ENCODE data around the gene SEC24D. TPM values are rescaled to one million over a fixed set of nuclear protein-coding genes. Genes with fewer than 3 reads are reported as not detected.

SEC24D gene
- total and polyA plus RNA-seq, 2 of the 8 experiments (the other 6 are each of a cell fraction or from before 2014, with no cell fraction given) = 28.9 to 91.6 TPM

DNA sequence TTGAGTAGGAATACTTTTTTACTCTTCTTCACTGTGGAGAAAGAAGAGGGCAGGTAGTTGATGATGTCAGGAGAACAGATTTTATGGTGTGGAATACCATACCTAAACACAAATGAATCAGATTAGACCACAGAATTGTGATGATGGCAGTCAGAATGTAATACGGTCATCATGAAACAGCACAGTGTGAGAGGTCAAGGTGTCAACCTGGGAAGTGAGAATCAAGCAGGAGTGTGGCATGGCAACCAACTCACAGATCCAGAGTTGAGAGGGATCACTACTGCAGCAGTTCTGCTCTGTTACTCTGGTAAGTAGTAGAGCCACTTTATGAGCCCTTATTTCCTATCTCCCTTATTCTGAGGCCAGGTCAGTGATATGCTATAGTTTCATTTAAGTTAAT lies 123.1 kb downstream of the SEC24D start:
- H3K27me3 ChIP-seq (replicated peaks in 1 of 4; ENCODE audit: control insufficient read depth in 3 of 4, extremely low read depth in 1 of 4, insufficient read depth in 3 of 4, low read length in 3 of 4) = peaks cover 0 to 1% (median 0%) of the 10 kb centered on the region in 4 experiments; a peak in 1 of 7 replicates
- no peak overlapping the region for H2BK120ac ChIP-seq (replicated peaks; ENCODE audit: low read depth, low read length)
- no peaks in the 10 kb centered on the region for H3K79me2 ChIP-seq (ENCODE audit: control insufficient read depth in 1 of 2, insufficient read depth in 2 of 2, low read length in 2 of 2)
- no peak overlapping the region for H3K4me3 ChIP-seq (ENCODE audit: extremely low read depth in 1 of 4, insufficient read depth in 2 of 4, low read depth in 3 of 4, low read length in 4 of 4)
- H3K36me3 ChIP-seq (ENCODE audit: control insufficient read depth in 2 of 4, insufficient read depth in 4 of 4, low read length in 3 of 4) = peaks cover 0 to 23% (median 11%) of the 10 kb centered on the region in 4 experiments; a peak in 7 of 8 replicates
- no peaks in the 10 kb centered on the region for H3K4me1 ChIP-seq (replicated peaks in 1 of 4; ENCODE audit: control insufficient read depth in 3 of 4, insufficient read depth in 4 of 4, low read length in 3 of 4)
- H2BK20ac ChIP-seq (ENCODE audit: low read length) = no peak overlapping the region
- DNase-seq (ENCODE audit: low read depth in 1 of 2, low spot score in 2 of 2) = no peak
- no peak overlapping the region for H2AK5ac ChIP-seq (ENCODE audit: low read depth, low read length)
- H3K23ac ChIP-seq (ENCODE audit: insufficient read length) = no peak overlapping the region
- H3K79me1 ChIP-seq (ENCODE audit: low read depth, low read length) = no peaks in the 10 kb centered on the region
- no peak overlapping the region for H3K4ac ChIP-seq (replicated peaks; ENCODE audit: insufficient read length, low read depth, low read length)
- no peaks in the 10 kb centered on the region for H3K9me3 ChIP-seq (ENCODE audit: insufficient read depth in 2 of 2, low read depth in 1 of 2, low read length in 1 of 2)
- FAIRE-seq = no peak
- no peaks in the 10 kb centered on the region for H4K20me1 ChIP-seq (replicated peaks in 1 of 2; ENCODE audit: control insufficient read depth in 1 of 2, insufficient read depth in 2 of 2, low read length in 2 of 2)
- no peak overlapping the region for H2BK12ac ChIP-seq (ENCODE audit: low read depth, low read length)
- H3K14ac ChIP-seq (ENCODE audit: insufficient read length) = no peak overlapping the region
- no peak overlapping the region for H4K5ac ChIP-seq (ENCODE audit: insufficient read length, low read depth, low read length)
- no peak overlapping the region for H3K18ac ChIP-seq (ENCODE audit: extremely low read depth, low read length)
- H2BK15ac ChIP-seq (ENCODE audit: low read length) = no peak overlapping the region
- POLR2A ChIA-PET (ENCODE audit: partially characterized antibody) = no interaction called here
- no peak overlapping the region for H3K4me2 ChIP-seq (ENCODE audit: insufficient read depth in 1 of 2, low read depth in 2 of 2, low read length in 2 of 2)
- H3K9ac ChIP-seq (replicated peaks in 1 of 4; ENCODE audit: extremely low read depth in 1 of 4, low read depth in 3 of 4, low read length in 3 of 4) = no peak overlapping the region
- H2BK5ac ChIP-seq (ENCODE audit: low read depth, low read length) = no peak overlapping the region
- CTCF ChIA-PET (ENCODE audit: partially characterized antibody) = interaction anchor here (0.7 kb wide), 1 partner anchor 104 kb away, joined by 3 read pairs; no protein-coding TSS in a partner anchor
- no peak overlapping the region for H3K56ac ChIP-seq (replicated peaks; ENCODE audit: insufficient read length, low read depth, low read length)
- WGBS, 2 experiments (ENCODE audit: extremely low coverage in 1 of 2, insufficient coverage in 1 of 2, insufficient read length in 1 of 2, insufficient replicate concordance in 2 of 2, low coverage in 1 of 2, low lambda C conversion rate in 2 of 2, missing lambda C conversion rate in 1 of 2) = 84% methylated on average over 1 of the region's 1 CpG; no CpG with 5 or more reads in 1 of the 2 experiments
- no peak overlapping the region for H4K8ac ChIP-seq (ENCODE audit: extremely low read depth, insufficient read depth, low read length)
- no peak overlapping the region for H2AFZ ChIP-seq (ENCODE audit: low read length)
- H4K91ac ChIP-seq (replicated peaks; ENCODE audit: insufficient read length, low read length) = no peak overlapping the region
- H3K23me2 ChIP-seq (ENCODE audit: low read depth, low read length) = no peaks in the 10 kb centered on the region
- H3K27ac ChIP-seq (ENCODE audit: low read depth, low read length) = no peak overlapping the region
- TF ChIP-seq, protein P1, sequence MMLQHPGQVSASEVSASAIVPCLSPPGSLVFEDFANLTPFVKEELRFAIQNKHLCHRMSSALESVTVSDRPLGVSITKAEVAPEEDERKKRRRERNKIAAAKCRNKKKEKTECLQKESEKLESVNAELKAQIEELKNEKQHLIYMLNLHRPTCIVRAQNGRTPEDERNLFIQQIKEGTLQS (IDR thresholded peaks at IDR 0.05; ENCODE audit: insufficient read depth, low read depth, low read length) = no peak
- TF ChIP-seq, protein P2, sequence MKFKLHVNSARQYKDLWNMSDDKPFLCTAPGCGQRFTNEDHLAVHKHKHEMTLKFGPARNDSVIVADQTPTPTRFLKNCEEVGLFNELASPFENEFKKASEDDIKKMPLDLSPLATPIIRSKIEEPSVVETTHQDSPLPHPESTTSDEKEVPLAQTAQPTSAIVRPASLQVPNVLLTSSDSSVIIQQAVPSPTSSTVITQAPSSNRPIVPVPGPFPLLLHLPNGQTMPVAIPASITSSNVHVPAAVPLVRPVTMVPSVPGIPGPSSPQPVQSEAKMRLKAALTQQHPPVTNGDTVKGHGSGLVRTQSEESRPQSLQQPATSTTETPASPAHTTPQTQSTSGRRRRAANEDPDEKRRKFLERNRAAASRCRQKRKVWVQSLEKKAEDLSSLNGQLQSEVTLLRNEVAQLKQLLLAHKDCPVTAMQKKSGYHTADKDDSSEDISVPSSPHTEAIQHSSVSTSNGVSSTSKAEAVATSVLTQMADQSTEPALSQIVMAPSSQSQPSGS (IDR thresholded peaks at IDR 0.05; ENCODE audit: low read length) = no peak
- TF ChIP-seq NANOG (IDR thresholded peaks at IDR 0.05; ENCODE audit: insufficient read depth, low read depth, low read length, poor library complexity, severe bottlenecking) (no peak), BRCA1 (IDR thresholded peaks at IDR 0.05; ENCODE audit: low read depth, low read length) (no peak), RAD21 (IDR thresholded peaks at IDR 0.05 in 1 of 2, conservative IDR thresholded peaks at IDR 0.05 in 1 of 2; ENCODE audit: low read depth in 2 of 2, low read length in 2 of 2) (no peak), TEAD4 (IDR thresholded peaks at IDR 0.05; ENCODE audit: low read depth, low read length) (no peak), SP1 (IDR thresholded peaks at IDR 0.05; ENCODE audit: low read depth, low read length) (no peak), RFX5 (IDR thresholded peaks at IDR 0.05; ENCODE audit: borderline replicate concordance, low read depth, low read length) (no peak), POU5F1 (IDR thresholded peaks at IDR 0.05; ENCODE audit: low read depth, low read length) (no peak)
- TF ChIP-seq, protein P3, sequence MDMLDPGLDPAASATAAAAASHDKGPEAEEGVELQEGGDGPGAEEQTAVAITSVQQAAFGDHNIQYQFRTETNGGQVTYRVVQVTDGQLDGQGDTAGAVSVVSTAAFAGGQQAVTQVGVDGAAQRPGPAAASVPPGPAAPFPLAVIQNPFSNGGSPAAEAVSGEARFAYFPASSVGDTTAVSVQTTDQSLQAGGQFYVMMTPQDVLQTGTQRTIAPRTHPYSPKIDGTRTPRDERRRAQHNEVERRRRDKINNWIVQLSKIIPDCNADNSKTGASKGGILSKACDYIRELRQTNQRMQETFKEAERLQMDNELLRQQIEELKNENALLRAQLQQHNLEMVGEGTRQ (IDR thresholded peaks at IDR 0.05; ENCODE audit: low read length) = no peak
